Measurements from ENCODE around the gene DVL1. TPM values are rescaled to one million over a fixed set of nuclear protein-coding genes. Genes with fewer than 3 reads are reported as not detected.

DVL1 gene
- total RNA-seq, 6 donors from 2014 or later: 71.8 to 205 (median 90.6) TPM

GRCh38 chr1:1322952-1323351 lies 26.3 kb downstream of the DVL1 start:
- no peak for TF ChIP-seq EP300 (IDR thresholded peaks at IDR 0.05)
- TF ChIP-seq CTCF (IDR thresholded peaks at IDR 0.05): no peak
- TF ChIP-seq POLR2A (IDR thresholded peaks at IDR 0.05): no peak
- no peak for TF ChIP-seq POLR2AphosphoS5 (IDR thresholded peaks at IDR 0.05)
- no peaks in the 10 kb centered on the region for H3K27me3 ChIP-seq
- WGBS, 2 donors: 87 to 94% methylated on average over 7 to 10 of the region's 10 CpGs
- H3K36me3 ChIP-seq: peaks cover 3 to 49% (median 31%) of the 10 kb centered on the region in 4 donors
- H3K4me1 ChIP-seq: peaks cover 38 to 70% (median 45%) of the 10 kb centered on the region in 4 donors
- DNase-seq (no peak), ATAC-seq (ENCODE audit: low FRiP score in 2 of 2) (no peak)
- no peak overlapping the region for H3K27ac ChIP-seq
- H3K9me3 ChIP-seq: no peaks in the 10 kb centered on the region
- no peak overlapping the region for H3K4me3 ChIP-seq

- no peak overlapping the region for H3K4me3 ChIP-seq
Measured at GRCh38 chr1:1322418-1322817, 26.8 kb downstream of the DVL1 start.

GRCh38 chr1:1321477-1321876 lies 27.7 kb downstream of the DVL1 start:
- 90% methylated on average over 8 of the region's 8 CpGs; no CpG with 5 or more reads in 1 of the 2 donors for WGBS, 2 donors
- Histone ChIP-seq H3K4me3 (no peak overlapping the region), H3K4me1 (peaks cover 40 to 66% (median 45%) of the 10 kb centered on the region in 4 donors), H3K27ac (peak overlapping the region in 1 of 4 donors; percentile 15), H3K27me3 (no peaks in the 10 kb centered on the region), H3K9me3 (no peaks in the 10 kb centered on the region), H3K36me3 (peaks cover 3 to 42% (median 20%) of the 10 kb centered on the region in 4 donors)
- DNase-seq: no peak
- no peak for TF ChIP-seq EP300 (IDR thresholded peaks at IDR 0.05)
- no peak for TF ChIP-seq POLR2AphosphoS5 (IDR thresholded peaks at IDR 0.05)
- no peak for TF ChIP-seq CTCF (IDR thresholded peaks at IDR 0.05)
- TF ChIP-seq POLR2A (IDR thresholded peaks at IDR 0.05): no peak
- no peak for ATAC-seq (ENCODE audit: low FRiP score in 2 of 2)

More at GRCh38 chr1:1322418-1322817, 26.8 kb downstream of the DVL1 start:
- no peak for DNase-seq
- TF ChIP-seq POLR2A (IDR thresholded peaks at IDR 0.05) (no peak), CTCF (IDR thresholded peaks at IDR 0.05) (no peak), EP300 (IDR thresholded peaks at IDR 0.05) (no peak), POLR2AphosphoS5 (IDR thresholded peaks at IDR 0.05) (no peak)
- H3K9me3 ChIP-seq: no peaks in the 10 kb centered on the region
- 81 to 100% methylated on average over 3 to 9 of the region's 14 CpGs for WGBS, 2 donors
- no peak overlapping the region for H3K27ac ChIP-seq
- peaks cover 3 to 47% (median 26%) of the 10 kb centered on the region in 4 donors for H3K36me3 ChIP-seq
- no peaks in the 10 kb centered on the region for H3K27me3 ChIP-seq
- H3K4me1 ChIP-seq: peaks cover 43 to 75% (median 47%) of the 10 kb centered on the region in 4 donors
- no peak for ATAC-seq (ENCODE audit: low FRiP score in 2 of 2)

GRCh38 chr1:1320666-1321448 lies 28.4 kb downstream of the DVL1 start:
- no peak for DNase-seq
- H3K4me3 ChIP-seq: no peak overlapping the region
- 80 to 89% methylated on average over 1 to 15 of the region's 23 CpGs for WGBS, 2 donors

More at GRCh38 chr1:1320666-1321448, 28.4 kb downstream of the DVL1 start:
- no peak for ATAC-seq (ENCODE audit: low FRiP score in 2 of 2)
- H3K27ac ChIP-seq: peak overlapping the region in 1 of 4 donors; percentile 15
- peaks cover 34 to 60% (median 39%) of the 10 kb centered on the region in 4 donors for H3K4me1 ChIP-seq
- H3K36me3 ChIP-seq: peaks cover 3 to 46% (median 22%) of the 10 kb centered on the region in 4 donors
- H3K9me3 ChIP-seq: no peaks in the 10 kb centered on the region
- H3K27me3 ChIP-seq: no peaks in the 10 kb centered on the region
- no peak for TF ChIP-seq CTCF (IDR thresholded peaks at IDR 0.05)
- TF ChIP-seq EP300 (IDR thresholded peaks at IDR 0.05): no peak
- no peak for TF ChIP-seq POLR2AphosphoS5 (IDR thresholded peaks at IDR 0.05)
- no peak for TF ChIP-seq POLR2A (IDR thresholded peaks at IDR 0.05)

Data from upper lobe of left lung (tissue), 6 donors.